Measurements from ENCODE around the gene DDX50. TPM values are rescaled to one million over a fixed set of nuclear protein-coding genes. Genes with fewer than 3 reads are reported as not detected.
"Not testable (repeated sequence)": the region's sequence is repeated elsewhere in the genome, so short reads cannot be mapped to it uniquely, and the experiment has no call there.

The DDX50 gene
- total RNA-seq, 2 donors from 2014 or later, result 22.6 to 24.1 TPM

GRCh38 chr10:68938884-68939283, 37.8 kb downstream of the DDX50 start:
- Histone ChIP-seq H3K27ac (no peak overlapping the region), H3K27me3 (no peaks in the 10 kb centered on the region), H3K4me3 (no peak overlapping the region), H3K36me3 (no peaks in the 10 kb centered on the region), H3K9me3 (no peaks in the 10 kb centered on the region), H3K4me1 (no peaks in the 10 kb centered on the region), H3K9ac (ENCODE audit: low read depth in 2 of 2, low read length in 2 of 2) (no peak overlapping the region)
- intact Hi-C loops (cut with DNase I), result no loop called here
- no peak for TF ChIP-seq CTCF (IDR thresholded peaks at IDR 0.05)
- DNase-seq, result no peak

GRCh38 chr10:68940917-68941316, 39.8 kb downstream of the DDX50 start:
- H3K4me3 ChIP-seq; DNase-seq; H3K36me3 ChIP-seq; H3K4me1 ChIP-seq; H3K27me3 ChIP-seq; intact Hi-C loops (cut with DNase I); H3K9ac ChIP-seq (ENCODE audit: low read depth in 2 of 2, low read length in 2 of 2); H3K27ac ChIP-seq; H3K9me3 ChIP-seq: not testable (repeated sequence)

- H3K9ac ChIP-seq (ENCODE audit: low read depth in 2 of 2, low read length in 2 of 2), result no peak overlapping the region
- no peaks in the 10 kb centered on the region for H3K4me1 ChIP-seq
- peaks cover 13% of the 10 kb centered on the region for H3K36me3 ChIP-seq
- no peak for DNase-seq
- H3K4me3 ChIP-seq, result no peak overlapping the region
- no peaks in the 10 kb centered on the region for H3K27me3 ChIP-seq
- H3K9me3 ChIP-seq, result no peaks in the 10 kb centered on the region
- no peak overlapping the region for H3K27ac ChIP-seq
- intact Hi-C loops (cut with DNase I), result no loop called here
- no peak for TF ChIP-seq CTCF (IDR thresholded peaks at IDR 0.05)
These were observed 49.5 kb downstream of the DDX50 start for GRCh38 chr10:68950598-68950997.

- H3K9ac ChIP-seq (ENCODE audit: low read depth in 2 of 2, low read length in 2 of 2), result no peak overlapping the region
- H3K4me3 ChIP-seq, result peak overlapping the region; percentile 100
These were observed 53.8 kb downstream of the DDX50 start for GRCh38 chr10:68954904-68955303.

GRCh38 chr10:68955355-68955831, 54.3 kb downstream of the DDX50 start:
- no peaks in the 10 kb centered on the region for H3K36me3 ChIP-seq
- TF ChIP-seq CTCF (IDR thresholded peaks at IDR 0.05), result no peak
- H3K4me1 ChIP-seq, result peaks cover 3% of the 10 kb centered on the region
- H3K9ac ChIP-seq (ENCODE audit: low read depth in 2 of 2, low read length in 2 of 2), result peak overlapping the region; percentile 88 to 95
- H3K9me3 ChIP-seq, result no peaks in the 10 kb centered on the region
- intact Hi-C loops (cut with DNase I), result no loop called here
- peak overlapping the region; percentile 100 for H3K4me3 ChIP-seq
- DNase-seq, result peak; percentile 18
- H3K27ac ChIP-seq, result peak overlapping the region; percentile 94
- H3K27me3 ChIP-seq, result no peaks in the 10 kb centered on the region

More at GRCh38 chr10:68954904-68955303, 53.8 kb downstream of the DDX50 start:
- Histone ChIP-seq H3K27ac (no peak overlapping the region), H3K27me3 (no peaks in the 10 kb centered on the region), H3K9me3 (no peaks in the 10 kb centered on the region), H3K36me3 (no peaks in the 10 kb centered on the region), H3K4me1 (peaks cover 3% of the 10 kb centered on the region)
- no peak for DNase-seq
- intact Hi-C loops (cut with DNase I), result no loop called here
- TF ChIP-seq CTCF (IDR thresholded peaks at IDR 0.05), result no peak

- Histone ChIP-seq H3K9me3 (no peaks in the 10 kb centered on the region), H3K9ac (ENCODE audit: low read depth in 2 of 2, low read length in 2 of 2) (peak within 1 kb of the TSS; percentile 88 to 95), H3K4me3 (peak within 1 kb of the TSS; percentile 100), H3K27ac (peak within 1 kb of the TSS; percentile 94), H3K4me1 (peaks cover 3% of the 10 kb centered on the region), H3K27me3 (no peaks in the 10 kb centered on the region), H3K36me3 (no peaks in the 10 kb centered on the region)
- intact Hi-C loops (cut with DNase I), result no loop called here
- TF ChIP-seq CTCF (IDR thresholded peaks at IDR 0.05), result peak; percentile 42
- peak; percentile 94 for DNase-seq
These were observed 54.9 kb downstream of the DDX50 start, which contains the start of gene DDX21 for GRCh38 chr10:68955832-68956532. Gene DDX21, plus strand, starts transcription at chr10:68956170. Its CDS starts 56 bp downstream, at chr10:68956226.

All from colonic mucosa (tissue), 4 donors.